GM20431 (cell line): Measurements from ENCODE around the gene CPSF4L.

ENCODE experiments used
- in situ Hi-C: fragments of 300-500 bp; cut with MseI, MboI; formaldehyde crosslinking; loops from one replicate; pipeline ENCODE4 v1.15.0; 2020; ENCODE audit warnings: low sequenced_read_pairs; ENCODE audit not compliant: unreplicated experiment

The CPSF4L gene

GRCh38 chr17:73290399-73291259 lies 28.9 kb upstream of the CPSF4L start:
- in situ Hi-C loops: no loop called here

DNA sequence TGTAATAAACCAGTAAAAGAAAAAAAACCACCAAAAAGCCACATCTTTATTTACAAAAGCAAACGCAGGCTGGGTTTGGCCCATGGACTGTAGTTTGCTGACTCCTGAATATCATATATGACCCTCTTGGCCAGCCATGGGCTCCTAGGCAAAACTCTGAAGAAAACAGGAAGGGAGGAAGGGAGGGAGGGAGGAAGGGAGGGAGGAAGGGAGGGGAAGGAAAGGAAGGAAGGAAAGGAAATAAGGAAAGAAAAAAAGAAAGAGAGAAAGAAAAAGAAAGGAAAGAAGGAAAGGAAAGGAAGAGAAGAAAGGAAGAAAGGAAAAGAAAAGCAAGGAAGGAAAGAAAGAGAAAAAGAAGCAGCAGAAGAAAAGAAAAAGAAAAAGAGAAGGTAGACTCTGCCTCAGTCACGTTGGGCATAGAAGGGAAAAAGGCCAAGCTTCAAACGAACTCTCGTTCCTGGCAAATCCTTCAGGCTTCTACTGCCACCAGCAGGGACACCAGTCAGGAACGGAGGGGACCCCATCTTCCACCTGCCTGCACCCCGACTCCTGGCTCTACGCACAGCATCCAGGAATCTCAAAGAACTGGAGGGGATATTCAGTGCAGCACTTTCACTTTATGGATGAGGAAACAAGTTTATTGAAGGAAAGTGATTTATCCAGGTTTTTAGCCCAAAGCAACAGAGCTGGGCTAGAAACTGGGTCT lies 28.0 kb upstream of the CPSF4L start:
- in situ Hi-C loops: no loop called here

DNA sequence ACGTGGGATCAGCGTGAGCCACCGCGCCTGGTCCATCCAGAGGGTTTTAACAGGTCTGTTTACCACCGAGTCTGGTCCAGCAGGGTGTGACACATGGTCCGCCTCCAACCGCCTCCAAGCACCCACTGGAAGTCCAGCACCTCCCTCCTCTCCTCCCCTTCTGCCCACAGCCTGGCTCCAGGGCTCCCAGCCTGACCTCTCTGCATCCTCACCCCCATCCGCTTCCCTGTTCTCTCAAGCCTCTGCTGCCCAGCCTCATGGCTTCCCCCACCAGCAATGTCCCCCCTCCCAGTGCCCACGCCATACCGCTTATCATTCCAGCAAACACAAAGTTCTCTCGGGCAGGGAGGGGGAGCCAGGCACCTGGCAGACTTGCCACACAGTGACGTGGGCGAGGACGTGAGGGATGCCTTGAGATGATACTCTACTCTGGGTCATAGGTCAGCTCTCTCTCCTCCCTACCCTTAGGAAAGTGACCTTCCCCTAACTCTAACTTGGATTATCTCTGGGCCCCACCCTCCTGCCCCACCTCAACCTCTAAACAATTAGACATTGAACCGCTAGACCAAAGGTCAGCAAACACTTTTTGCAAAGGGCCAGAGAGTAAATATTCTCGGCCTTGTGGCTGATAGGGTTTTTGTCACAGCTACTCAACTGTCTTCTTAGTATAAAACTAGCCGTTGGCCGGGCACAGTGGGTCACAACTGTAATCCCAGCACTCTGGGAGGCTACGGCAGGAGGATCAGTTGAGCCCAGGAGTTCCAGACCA lies 27.0 kb upstream of the CPSF4L start:
- in situ Hi-C loops: no loop called here

GRCh38 chr17:73286863-73287296 lies 25.2 kb upstream of the CPSF4L start:
- in situ Hi-C loops: no loop called here

DNA sequence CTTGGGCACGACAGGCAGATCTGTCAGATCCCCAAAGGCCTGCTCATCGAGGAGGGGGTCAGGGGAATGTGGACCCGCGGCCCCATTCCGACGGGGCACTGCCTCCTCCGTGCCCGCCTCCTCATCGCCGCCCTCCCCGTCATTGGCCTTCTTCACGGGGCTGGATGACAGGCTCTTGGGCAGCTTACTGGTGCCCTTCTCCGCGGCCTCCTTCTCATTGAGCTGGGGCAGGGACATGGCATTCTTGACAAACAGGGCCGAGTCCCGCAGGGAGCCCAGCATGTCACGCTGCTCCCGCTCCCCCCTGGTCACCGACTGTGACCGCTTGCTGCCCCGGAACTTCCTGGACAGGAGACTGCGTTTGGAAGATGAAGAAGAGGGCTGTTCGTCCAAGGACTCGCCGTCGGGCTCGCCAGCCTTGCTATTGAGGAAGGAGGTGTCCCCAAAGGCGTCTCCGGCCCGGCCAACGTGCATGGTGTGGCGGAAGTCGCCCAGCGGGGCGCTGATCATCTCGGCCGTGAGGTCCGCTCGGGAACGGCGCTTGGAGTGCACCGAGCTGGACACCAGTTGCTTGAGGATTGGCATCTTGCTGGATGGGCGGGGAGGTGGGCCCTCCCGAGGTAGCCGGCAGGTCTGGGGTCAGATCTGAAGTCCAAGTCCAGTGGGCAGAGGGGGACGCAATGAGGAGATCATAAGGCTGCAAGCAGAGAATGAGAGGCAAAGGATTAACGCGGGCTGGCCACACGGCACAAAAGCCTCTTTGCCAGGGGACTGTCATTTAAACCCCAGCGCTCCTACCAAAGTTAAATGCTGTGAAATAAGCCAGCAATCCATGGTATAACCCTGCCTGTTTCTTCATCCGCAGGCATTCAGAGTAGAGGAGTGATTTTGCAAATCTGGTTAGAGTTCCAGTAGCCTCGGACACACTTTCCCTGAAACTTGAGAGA lies 24.5 kb upstream of the CPSF4L start:
- in situ Hi-C loops: no loop called here

- in situ Hi-C loops: no loop called here
Observed at GRCh38 chr17:73285603-73285908, 23.9 kb upstream of the CPSF4L start.

DNA sequence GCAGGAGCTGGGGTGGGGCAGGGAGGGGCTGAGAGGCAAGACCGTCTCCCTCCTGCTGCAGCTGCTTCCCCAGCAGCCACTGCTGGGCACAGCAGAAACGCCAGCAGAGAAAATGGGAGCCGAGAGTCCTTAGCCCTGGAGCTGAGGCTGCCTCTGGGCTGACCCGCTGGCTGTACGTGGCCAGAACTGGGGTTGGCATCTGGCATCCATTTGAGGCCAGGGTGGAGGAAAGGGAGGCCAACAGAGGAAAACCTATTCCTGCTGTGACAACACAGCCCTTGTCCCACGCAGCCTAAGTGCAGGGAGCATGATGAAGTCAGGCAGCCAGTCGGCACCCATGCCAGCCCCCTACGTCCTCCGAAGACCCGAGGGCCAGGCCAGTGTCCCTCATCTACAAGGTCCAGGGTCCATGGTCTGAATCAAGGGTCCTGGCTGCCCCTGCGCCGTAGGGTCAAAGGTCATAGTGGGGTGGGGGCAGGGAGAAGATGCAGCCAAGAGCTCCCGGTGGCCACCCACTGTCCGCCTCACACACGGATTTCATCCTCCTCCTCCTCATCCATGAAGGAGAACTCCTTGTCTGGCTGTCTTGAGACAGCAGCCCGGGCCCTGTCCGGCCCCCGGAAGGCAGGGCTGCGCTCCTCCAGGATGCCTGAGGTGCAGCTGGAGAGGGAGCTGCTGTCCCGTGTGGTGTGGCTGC lies 23.4 kb upstream of the CPSF4L start:
- in situ Hi-C loops: no loop called here

DNA sequence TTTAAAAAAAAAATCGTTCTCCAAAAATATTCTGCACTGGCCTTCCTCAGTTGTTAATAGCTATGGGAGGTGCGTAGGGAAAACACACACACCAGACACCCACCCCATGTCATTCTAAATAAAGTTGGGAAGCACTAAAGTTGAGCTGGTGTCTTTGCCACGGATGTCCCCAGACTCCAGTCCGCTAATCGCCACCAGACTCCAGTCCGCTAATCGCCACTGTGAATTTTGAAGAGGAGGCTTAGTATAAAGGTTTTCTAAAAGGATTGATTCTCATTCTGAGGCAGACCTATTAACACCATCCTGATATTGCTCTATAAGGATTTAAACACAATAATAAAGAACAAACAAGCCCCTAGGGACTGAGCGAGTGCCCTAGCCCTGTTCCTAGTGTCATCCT lies 22.7 kb upstream of the CPSF4L start:
- in situ Hi-C loops: no loop called here

DNA sequence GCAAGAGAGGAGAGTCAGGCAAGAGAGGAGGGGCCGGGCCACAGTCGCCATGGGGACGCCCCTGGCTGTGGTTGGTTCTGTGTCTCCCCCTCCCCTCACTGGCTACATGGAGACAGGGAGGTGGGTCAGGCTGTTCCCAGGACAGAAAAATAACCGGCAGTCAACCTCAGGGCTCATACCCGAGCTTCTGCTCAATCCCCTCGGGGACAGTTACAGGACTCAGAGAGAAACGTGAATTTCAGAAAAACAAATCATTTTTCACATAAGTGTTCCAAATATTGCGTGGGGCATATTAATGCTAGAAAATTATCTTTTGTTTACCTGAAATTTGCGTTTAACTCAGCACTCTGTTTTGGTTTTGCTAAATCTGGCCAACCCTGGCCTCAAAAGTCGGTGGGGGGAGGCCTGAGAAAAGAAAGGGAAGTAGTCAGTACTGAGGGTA lies 22.2 kb upstream of the CPSF4L start:
- in situ Hi-C loops: no loop called here

GRCh38 chr17:73283250-73283649 lies 21.6 kb upstream of the CPSF4L start:
- in situ Hi-C loops: no loop called here

DNA sequence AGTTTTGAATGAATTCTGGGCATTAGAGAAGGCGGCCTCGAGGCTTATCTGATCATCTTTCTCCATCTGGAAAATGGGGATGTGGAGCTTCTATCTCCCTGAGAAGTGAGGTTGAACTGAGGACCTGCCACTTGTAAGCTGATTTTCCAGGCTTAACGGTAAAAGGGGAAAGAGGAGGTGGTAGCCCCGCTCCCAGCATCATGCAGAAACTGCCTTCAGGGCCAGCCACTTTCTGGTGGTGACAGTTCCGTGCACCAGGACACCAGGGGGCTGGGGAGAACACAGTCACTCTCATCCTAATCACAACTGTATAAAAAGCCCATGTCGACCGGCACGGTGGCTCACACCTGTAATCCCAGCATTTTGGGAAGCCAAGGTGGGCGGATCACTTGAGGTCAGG lies 20.9 kb upstream of the CPSF4L start:
- in situ Hi-C loops: no loop called here

- in situ Hi-C loops: no loop called here
Observed at GRCh38 chr17:73281928-73282327, 20.2 kb upstream of the CPSF4L start.

GRCh38 chr17:73280191-73280590 lies 18.5 kb upstream of the CPSF4L start:
- in situ Hi-C loops: no loop called here

DNA sequence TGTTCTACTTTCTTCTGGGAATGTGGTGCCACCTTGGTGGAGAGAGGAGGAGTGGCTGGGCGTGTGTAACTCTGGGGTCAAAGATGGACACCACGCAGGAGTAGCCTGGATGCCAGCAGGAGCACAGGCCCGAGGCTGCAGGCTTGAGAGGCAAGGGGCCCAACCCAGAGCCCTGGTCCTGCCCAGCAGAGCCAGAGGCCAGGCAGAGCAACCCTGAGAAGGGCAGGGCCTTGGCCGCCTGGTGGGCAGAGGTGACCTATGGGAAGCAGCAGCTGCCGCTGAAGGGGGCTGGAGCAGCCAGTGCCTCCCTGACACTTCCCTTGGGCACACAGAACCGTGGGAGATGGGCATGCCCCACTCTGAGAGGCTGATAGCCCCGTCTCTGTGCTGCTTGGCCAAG lies 18.0 kb upstream of the CPSF4L start:
- in situ Hi-C loops: no loop called here

DNA sequence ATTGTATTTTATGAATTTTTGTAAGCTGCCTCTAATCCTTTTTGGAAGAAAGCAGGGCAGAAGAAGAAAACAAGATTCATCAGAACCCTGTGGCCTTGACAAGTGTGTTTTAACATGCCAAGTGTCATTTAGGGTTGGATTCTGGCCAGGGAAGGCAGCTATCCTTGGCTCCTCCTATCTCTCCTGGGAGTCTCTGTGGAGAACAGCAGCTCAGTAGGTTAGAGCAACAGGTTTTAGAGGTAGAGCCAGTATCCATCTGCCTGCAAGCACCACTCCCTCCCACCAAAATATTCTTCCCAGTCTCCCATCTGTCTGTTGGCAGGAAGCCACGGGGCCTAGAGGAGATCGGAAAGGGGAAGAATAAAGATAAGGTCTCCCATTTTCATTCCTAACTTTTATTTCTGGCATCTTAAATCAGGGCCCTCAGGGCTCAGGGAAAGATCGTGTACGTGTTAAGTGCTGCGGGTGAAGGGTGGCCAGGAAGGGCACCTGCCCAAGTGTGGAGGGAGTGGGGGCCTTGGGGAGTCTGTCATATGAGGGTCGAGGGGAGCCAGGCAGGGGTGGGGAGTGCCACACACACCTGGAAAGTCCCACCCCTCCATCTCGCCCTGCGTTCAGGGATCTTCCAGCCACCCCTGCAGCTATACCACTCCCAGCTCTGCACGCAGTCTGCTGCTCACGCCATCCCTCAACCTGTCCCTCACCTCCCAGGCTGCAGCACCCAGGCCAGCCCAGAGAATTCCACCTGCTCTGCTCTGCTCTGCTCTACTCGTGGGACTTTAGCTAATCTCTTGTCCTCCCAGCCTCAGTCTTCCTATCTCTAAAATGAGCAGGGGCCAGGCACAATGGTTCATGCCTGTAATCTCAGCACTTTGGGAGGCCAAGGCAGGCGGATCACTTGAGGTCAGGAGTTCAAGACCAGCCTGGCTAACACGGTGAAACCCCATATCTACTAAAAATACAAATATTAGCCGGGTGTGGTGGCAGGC lies 17.1 kb upstream of the CPSF4L start:
- in situ Hi-C loops: no loop called here

DNA sequence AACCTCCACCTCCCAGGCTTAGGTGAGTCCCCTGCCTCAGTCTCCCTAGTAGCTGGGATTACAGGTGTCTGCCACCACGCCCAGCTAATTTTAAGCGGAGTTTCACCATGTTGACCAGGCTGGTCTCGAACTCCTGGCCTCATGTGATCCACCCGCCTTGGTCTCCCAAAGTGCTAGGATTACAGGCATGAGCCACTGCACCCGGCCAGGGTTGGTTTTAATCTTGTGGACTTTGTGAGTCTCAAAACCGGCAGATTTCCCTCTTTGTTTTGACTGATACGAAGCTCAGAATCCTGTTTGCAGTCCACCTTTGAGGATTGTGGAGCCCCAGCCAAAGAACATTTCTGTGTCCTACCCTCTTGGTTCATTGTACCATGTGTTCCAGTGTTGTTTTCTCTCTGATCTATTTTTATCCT lies 16.4 kb upstream of the CPSF4L start:
- in situ Hi-C loops: no loop called here

- in situ Hi-C loops: no loop called here
Observed at GRCh38 chr17:73274490-73274889, 12.8 kb upstream of the CPSF4L start.

DNA sequence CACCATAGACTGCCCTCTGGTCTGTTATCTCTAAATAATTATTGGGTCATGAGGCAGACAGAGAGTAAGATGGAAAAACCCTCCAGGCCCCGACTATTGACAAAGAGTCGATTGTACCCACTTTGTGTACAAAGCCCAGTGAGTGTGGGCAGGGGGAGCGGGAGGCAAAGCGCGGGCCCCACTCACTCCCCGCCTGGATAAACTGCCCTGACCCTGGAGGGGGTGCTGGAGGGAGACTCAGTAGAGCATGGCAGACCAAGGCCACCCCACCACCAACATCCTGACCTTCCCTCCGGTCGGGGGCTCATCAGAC lies 11.2 kb upstream of the CPSF4L start:
- in situ Hi-C loops: no loop called here
